Brain pericyte (primary cell): ENCODE results near the gene ZNF578.
"Not testable (repeated sequence)": the region's sequence is repeated elsewhere in the genome, so short reads cannot be mapped to it uniquely, and the experiment has no call there.

ENCODE experiments used
- DNase-seq: peaks from one replicate; pipeline ENCODE4 v3.0.0-alpha.2; 2012; ENCODE audit warnings: low read depth, low spot score

The ZNF578 gene

GRCh38 chr19:52507266-52507665 lies 53.9 kb downstream of the ZNF578 start:
- DNase-seq, result no peak

DNA sequence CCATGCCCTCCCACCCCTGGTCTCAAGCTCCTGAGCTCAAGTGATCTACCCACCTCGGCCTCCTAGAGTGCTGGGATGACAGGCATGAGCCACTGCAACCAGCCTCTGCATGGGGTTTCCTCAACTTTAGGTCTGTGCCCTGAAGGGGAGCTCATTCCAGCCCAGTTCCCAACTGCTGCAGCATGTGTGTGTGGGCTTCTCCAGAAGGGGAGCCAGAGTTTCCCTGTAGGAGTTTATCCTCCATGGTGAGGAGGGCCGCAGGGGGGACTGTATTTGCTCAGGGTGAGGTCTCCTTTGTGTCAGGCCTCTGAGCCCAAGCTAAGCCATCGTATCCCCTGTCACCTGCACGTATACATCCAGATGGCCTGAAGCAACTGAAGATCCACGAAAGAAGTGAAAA lies 62.8 kb downstream of the ZNF578 start:
- DNase-seq, result no peak

- no peak for DNase-seq
Measured at GRCh38 chr19:52518646-52519045, 65.3 kb downstream of the ZNF578 start.

DNA sequence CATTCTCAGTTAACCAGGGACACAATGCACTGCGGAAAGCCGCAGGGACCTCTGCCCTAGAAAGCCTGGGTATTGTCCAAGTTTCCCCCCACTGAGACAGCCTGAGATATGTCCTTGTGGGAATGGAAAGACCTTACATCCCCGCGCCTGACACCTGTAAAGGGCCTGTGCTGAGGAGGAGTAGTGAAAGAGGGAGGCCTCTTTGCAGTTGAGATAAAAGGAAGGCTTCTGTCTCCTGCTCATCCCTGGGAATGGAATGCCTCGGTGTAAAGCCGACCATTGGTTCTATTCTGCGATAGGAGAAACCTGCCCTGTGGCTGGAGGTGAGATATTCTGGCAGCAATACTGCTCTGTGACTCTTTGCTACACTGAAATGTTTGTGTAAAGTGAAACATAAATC lies 65.8 kb downstream of the ZNF578 start:
- DNase-seq, result not testable (repeated sequence)

- no peak for DNase-seq
Measured at GRCh38 chr19:52520013-52520412, 66.7 kb downstream of the ZNF578 start.

DNA sequence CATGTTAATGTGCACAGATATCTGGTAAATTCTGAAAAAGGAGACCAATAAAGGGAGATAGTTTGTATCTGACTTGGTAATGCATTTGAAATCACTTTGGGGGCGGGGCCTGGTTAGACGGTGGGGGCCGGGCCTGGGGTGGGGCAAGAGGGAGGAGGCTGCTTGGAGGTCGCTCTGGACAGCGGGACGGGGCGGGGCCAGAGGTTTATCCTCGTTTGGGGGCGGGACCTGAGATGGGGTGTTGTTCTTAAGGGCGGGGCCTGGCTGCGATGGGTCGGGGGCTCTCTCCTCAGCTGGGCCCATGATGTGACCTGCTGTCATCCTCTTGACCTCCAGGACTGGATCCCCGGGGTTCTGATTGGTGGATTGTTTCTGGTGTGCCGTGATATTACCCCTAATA lies 69.2 kb downstream of the ZNF578 start:
- DNase-seq, result no peak

GRCh38 chr19:52524086-52524485 lies 70.7 kb downstream of the ZNF578 start:
- DNase-seq, result no peak

DNA sequence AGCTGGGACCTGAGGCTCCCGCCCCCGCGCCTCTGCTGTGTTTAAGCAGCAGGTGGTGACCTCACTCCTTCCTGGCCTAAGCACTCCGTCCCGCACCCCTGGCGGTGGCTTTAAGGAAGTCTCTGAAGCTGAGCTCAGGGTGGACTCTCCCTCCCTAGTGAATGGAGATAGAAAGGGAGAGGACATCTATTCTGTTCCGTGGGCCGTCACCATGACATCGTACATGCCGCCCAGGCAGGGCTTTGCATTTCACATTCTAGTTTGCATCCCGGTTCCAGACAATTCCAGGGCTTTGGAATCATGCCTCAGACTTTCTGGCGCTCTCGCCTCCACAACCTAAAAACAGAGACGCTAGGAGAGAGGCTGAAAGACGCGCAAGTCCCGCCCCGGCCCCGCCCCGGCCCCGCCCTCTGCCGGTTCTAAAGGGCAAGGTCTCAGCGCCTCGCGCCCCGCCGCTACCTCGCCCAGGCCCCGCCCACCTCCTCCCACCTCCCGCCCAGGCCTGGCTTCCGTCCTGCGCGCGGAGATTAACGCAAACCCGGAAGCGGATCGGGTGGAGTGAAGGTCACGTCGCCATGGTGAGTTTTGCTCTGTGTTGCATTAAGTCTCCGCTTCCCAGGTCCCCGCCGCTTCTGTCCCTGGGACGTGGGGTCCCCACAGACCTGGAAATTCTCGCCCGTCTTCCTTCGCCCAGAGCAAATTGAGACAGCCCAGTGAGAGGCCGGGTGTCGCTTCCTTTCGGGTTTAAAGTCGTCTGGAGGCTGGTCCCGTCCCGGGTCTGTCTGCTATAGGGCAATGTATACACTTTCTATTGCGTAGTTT lies 74.0 kb downstream of the ZNF578 start, which contains the start of gene ZNF808:
Gene ZNF808 (plus strand): TSS at position 535 of the 822 bp plus-strand sequence. CDS start 15,617 bp downstream, outside the sequence.
- DNase-seq, result peak; percentile 47

GRCh38 chr19:52527956-52528351 lies 74.6 kb downstream of the ZNF578 start:
- DNase-seq, result no peak

- DNase-seq, result no peak
Measured at GRCh38 chr19:52532480-52532879, 79.1 kb downstream of the ZNF578 start.

GRCh38 chr19:52533901-52534300 lies 80.5 kb downstream of the ZNF578 start:
- DNase-seq, result no peak

- DNase-seq, result not testable (repeated sequence)
Measured at GRCh38 chr19:52535385-52535770, 82.0 kb downstream of the ZNF578 start.

- DNase-seq, result peak; percentile 3
Measured at GRCh38 chr19:52535771-52536447, 82.6 kb downstream of the ZNF578 start.

DNA sequence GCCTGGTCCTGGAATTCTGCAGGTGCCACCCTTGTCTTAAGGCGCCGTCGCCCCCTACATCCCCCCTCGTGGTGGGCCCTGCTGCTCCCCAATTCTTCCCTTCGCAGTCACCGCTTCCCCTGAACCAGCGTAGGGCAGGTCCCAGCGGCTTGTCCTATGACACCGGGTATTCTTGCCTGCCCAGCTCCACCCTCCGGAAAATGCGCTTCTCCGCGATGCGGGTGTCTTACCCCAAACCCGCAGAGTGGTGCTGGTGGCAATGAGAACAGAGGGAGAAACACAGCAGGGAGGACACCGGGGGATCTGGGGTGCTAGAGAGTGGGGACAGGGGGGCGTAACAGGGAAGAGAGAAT lies 83.1 kb downstream of the ZNF578 start:
- no peak for DNase-seq

DNA sequence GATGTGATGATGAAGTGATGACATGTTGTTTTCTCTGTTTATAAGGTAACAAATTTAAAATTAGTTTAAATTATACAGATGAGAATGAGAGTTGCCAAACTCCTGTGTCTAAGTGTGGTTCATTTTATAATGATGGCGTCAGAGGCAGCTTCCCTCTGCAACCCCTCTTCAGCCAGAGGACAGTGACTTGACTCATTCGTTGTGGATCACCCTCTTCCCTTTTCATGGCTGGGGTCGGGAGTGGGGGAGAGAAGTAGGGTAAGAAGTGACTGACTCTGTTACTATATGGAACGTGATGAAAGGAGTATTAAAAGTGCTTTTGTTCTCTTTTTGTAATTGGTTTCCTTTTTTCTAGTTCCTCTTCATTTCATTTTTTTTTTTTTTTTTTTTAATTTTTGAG lies 85.5 kb downstream of the ZNF578 start:
- not testable (repeated sequence) for DNase-seq

DNA sequence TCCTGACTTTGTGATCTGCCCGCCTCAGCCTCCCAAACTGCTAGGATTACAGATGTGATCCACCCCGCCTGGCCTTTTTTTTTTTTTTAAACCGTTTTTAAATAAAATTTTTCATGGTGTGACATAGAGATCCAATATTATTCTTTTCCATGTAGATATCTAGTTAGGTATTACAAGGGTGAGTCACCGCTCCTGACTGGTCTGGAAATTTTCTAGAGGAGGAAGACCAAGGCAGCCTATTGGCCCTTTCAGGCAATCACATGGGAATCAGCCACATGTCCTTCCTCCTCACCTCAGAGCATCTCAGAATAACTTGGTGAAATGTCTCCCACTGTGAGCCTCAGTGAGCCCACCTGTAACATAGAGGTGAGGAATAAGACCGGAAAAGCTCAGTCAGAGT lies 87.8 kb downstream of the ZNF578 start:
- not testable (repeated sequence) for DNase-seq

- DNase-seq, result no peak
Measured at GRCh38 chr19:52541608-52542007, 88.3 kb downstream of the ZNF578 start.

DNA sequence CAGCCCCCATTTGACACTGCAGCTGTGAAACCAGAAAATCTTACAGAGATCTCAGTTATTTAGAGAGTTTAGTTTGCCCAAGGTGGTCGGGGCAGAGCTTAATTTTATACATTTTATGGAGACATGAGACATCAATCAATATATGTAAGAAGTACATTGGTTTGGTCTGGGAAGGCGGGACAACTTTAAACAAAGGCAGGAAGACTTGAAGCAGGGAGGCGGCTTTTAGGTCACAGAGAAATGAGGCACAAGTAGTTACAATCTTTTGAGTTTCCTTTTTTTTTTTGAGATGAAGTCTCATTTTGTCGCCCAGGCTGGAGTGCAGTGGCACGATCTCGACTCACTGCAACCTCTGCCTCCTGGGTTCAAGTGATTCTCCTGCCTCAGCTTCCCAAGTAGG lies 89.2 kb downstream of the ZNF578 start:
- not testable (repeated sequence) for DNase-seq

- DNase-seq, result no peak
Measured at GRCh38 chr19:52542984-52543664, 89.8 kb downstream of the ZNF578 start.

DNA sequence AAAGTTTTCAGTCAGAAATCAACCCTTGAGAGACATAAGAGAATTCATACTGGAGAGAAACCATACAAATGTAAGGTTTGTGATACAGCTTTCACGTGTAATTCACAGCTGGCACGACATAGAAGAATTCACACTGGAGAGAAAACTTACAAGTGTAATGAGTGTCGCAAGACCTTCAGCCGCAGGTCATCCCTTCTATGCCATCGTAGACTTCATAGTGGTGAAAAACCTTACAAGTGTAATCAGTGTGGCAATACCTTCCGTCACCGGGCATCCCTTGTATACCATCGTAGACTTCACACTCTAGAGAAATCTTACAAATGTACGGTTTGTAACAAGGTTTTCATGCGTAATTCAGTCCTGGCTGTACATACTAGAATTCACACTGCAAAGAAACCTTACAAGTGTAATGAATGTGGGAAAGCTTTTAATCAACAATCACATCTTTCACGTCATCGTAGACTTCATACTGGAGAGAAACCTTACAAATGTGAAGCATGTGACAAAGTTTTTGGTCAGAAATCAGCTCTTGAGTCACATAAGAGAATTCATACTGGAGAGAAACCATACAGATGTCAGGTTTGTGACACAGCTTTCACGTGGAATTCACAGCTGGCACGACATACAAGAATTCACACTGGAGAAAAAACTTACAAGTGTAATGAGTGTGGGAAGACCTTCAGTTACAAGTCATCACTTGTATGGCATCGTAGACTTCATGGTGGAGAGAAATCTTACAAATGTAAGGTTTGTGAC lies 101.0 kb downstream of the ZNF578 start:
- DNase-seq, result no peak

DNA sequence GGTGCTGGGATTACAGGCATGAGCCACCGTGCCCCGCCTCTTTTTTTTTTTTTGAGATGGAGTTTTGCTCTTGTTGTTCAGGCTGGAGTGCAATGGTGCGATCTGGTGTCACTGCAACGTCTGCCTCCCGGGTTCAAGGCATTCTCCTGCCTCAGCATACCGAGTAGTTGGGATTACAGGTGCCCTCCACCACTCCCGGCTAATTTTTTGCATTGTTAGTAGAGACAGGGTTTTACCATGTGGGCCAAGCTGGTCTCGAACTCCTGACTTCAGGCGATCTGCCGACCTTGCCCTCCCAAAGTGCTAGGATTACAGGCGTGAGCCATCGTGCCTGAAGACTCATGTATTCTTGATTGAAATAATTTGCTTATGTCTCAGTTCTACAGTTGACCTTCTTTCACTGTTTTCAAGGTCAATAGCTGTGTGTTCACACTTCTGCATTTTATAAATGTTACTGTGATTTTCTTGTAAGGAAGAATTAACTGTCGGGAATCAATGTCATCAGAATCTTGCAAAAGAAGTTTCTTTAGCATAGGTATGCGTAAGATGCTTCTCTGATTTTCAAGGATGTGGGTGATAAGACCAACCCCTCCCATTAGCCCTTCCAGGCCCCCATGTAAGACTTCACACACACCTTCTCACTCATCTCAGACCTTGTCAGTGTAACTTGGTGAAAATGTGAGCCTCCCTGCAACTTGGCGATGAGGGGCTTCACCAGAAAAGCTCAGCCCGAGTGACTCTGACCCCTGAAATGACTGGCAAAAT lies 104.1 kb downstream of the ZNF578 start:
- no peak for DNase-seq
